A204.1 (cell line): Measurements from ENCODE around the gene RRP36.
A peak's percentile ranks its signal among the peaks of the same experiment; 100 is the strongest.

ENCODE experiments used
- FAIRE-seq: peaks from 2 replicates; lab custom pipeline; 2012; peaks lifted over from hg19 to GRCh38; lab: Jason Lieb, UNC

RRP36 gene

GRCh38 chr6:43007126-43007525 is 14.3 kb upstream of the RRP36 start:
- no peak for FAIRE-seq

DNA sequence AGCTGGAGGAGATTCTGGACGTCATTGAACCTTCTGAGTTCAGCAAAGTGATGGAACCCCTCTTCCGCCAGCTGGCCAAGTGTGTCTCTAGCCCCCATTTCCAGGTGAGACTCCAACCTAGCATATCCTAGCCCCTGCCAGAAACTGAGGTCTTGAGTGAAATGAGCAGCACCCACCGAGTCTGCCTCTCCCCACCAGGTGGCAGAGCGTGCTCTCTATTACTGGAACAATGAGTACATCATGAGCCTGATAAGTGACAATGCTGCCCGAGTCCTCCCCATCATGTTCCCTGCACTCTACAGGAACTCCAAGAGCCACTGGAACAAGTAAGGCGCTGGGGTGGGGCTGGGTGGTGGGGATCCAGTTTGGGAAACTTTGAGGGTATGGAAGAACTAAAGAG is 12.3 kb upstream of the RRP36 start:
- FAIRE-seq: no peak

GRCh38 chr6:43011207-43011606 is 10.2 kb upstream of the RRP36 start:
- no peak for FAIRE-seq

GRCh38 chr6:43012364-43012763 is 9.1 kb upstream of the RRP36 start:
- FAIRE-seq: no peak

DNA sequence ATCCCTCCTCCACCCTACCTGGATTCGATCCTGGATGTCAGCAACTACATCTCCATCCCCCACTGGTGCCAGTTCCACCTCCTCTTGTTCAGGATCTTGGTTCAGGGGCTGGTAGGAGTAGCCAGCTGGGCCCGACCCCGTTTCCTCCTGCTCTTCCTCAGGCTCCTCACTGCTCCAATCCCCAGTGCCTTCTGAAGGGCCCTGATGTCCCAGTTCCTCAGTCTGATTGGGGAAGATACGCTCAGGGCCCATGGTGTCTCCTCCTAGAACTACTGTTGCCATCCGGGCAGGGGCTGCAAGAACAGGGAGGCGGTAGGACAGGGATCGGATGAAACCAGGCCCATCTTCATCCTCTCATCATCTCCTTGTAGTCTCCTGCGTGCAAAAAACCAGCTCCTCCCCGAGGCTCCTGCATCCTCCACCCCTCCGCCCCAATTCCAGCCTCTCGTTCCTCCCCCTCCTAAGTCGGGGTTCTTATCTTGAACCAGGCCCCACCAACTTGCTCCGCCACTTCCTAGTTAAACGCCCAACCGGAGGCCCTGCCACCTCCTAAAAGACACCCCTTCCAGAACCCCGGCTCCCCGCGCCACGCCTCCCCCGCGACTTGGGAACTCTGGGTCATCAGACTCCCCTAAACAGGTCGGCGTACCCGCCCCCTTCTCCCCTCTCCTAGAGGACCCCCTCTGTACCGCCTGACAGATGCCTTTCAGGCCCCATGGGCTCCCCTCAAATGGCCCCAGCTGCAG is 8.2 kb upstream of the RRP36 start:
- FAIRE-seq: no peak

DNA sequence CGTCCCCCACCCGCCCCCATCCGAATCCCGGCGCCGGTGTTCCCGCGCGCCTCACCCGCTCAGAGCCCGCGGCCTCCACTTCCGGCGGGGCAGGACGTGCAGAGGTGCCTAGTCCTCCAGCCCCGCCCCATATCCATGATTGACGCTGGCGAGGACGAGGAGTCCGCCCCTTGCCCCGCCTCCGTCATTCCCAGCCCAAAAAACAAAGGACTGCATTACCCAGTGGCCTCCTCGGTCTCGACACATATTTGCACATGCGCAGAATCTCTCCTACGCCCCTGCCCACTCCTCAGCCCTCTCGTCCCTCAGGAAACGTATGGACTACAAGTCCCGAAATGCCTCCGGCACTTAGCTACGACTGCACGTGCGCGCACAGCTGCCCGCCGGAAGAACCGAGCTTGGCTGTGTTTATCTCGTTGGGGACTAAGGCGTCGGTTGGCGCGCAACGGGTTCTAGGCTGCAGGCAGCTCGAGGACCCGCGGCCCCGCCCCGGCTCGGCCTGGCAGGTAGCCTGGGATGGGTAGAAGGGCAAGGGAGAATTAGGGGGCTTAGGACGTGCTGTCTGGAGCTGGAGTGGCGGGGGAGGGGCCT is 7.5 kb upstream of the RRP36 start, which contains the start of the genes KLHDC3 and MEA1:
Gene KLHDC3 (plus strand): TSS at position 407 of the 591 bp plus-strand sequence. CDS start 2,944 bp downstream, outside the sequence.
Gene MEA1 (minus strand): TSS at position 104 of the 591 bp plus-strand sequence. CDS start 133 bp downstream, outside the sequence.
- peak; percentile 98 for FAIRE-seq

GRCh38 chr6:43014434-43014909 is 7.0 kb upstream of the RRP36 start:
- FAIRE-seq: no peak

DNA sequence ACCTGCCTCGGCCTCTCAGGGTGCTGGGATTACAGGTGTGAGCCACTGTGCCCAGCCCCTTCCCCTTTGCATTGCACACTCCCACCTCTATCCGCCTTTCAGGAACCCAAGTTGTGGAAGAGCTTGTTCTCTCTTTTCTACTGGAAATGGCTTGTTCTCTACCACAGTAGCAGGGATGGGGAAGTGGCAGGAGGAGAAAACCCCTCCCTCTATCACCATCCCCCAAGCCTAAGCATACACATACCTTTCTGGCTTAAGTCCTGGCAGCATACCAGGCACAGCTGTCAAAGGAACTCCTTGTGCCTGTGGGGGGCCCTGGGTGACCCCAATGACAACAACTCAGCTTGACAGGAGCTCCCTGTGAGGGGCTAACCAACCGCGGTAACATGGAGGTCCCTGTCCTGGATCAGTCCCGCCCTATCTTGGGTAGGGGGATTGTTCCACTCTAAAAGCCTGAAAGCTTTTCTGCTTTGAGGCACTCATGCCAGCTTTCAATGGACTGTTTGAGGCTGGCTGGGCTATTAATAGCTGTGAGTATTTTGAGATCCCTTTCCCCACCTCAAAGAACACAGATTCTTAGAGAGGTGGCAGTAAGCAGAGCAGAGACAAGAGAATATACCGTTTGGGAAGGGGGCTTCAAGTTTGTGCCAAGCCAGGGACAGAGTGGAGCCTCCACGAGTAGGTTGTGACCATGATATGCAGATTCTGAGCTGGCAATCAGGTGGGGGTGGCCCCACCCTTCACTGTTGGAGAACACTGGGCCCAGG is 5.1 kb upstream of the RRP36 start:
- no peak for FAIRE-seq

- FAIRE-seq: no peak
These were observed 4.5 kb upstream of the RRP36 start for GRCh38 chr6:43016943-43017334.

DNA sequence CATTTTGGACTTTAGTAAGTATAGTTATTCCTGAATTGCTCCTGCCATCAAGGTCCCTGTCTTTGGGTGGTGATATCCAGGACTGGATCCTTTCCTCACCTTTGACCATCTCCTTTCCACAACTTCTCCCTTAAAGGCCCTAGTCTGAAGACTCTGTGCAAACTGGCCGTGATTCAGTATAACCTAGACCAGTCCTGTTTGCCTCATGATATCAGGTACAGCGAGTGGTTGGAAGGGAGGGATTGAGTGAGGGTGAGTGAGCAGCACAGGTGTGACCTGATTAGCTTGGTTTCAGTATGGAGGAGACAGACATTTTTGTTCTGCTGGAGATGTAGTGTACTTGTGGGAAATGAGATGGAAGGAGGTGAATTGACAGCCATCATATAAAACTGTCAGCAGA is 2.3 kb upstream of the RRP36 start:
- FAIRE-seq: no peak

GRCh38 chr6:43020052-43020705 is 1.2 kb upstream of the RRP36 start:
- no peak for FAIRE-seq

DNA sequence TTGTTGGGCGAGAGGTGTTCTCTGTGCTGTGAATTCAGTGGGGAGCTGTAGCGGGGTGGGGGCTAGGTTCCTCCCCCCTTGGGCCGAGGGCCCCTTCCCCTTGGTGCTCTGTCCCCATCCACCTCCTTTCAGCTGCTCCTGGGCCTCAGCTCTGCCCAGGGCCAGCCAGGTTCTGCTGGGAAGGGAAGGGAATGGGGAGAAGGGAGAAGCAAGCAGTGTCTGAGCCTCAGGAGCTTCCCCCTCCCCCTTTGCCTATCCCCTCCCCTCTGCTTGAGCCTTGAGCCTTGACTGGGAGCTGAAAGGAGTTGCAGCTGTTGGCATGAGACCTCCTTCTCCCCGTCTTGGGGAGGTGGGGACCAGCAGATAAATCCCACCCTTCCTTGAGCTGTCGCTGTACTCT is 576 bp upstream of the RRP36 start:
- FAIRE-seq: no peak

- FAIRE-seq: no peak
These were observed 3.0 kb downstream of the RRP36 start for GRCh38 chr6:43024436-43024835.

DNA sequence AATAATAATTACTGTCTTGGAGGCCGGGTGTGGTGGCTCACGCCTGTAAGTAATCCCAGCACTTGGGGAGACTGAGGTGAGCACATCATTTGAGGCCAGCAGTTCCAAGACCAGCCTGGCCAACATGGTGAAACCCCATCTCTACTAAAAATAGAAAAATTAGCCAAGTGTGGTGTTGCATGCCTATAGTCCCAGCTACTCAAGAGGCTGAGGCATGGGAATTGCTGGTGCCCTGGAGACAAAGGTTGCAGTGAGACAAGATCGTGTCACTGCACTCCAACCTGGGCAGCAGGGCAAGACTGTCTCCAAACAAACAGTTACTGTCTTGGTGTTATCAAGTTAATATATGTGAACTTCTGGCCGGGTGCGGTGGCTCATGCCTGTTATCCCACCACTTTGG is 4.9 kb downstream of the RRP36 start:
- FAIRE-seq: no peak

DNA sequence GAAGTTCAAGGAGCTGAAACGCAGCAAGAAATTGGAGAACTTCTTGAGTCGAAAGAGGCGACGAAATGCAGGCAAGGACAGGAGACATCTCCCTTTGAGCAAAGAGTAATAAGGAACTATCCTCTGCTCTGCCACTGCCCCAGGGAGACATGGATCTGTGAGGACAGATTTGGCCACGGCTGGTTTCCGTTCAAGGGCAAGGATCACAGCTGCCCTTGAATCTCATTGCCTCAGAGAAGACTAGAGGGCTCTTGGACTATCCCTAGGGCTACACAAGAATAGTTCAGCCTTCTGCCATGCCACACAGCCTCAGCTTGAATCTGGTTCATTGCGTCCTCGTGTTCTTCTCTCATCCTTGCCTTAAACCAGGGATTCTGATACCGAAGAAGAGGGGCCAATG is 7.7 kb downstream of the RRP36 start:
- no peak for FAIRE-seq

DNA sequence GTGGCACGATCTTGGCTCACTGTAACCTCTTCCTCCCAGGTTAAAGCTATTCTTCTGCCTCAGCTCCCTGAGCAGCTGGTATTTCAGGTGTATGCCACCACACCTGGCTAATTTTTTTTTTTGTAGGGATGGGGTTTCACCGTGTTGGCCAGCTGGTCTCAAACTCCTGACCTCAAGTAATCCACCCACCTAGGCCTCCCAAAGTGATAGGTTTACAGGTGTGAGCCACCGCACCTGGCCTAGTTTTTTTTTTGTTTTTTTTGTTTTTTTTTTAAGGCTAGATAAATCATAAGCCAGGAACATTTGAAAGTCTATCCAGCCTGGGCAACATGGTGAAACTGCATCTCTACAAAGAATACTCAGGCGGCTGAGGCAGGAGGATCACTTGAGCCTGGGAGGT is 10.9 kb downstream of the RRP36 start:
- no peak for FAIRE-seq

DNA sequence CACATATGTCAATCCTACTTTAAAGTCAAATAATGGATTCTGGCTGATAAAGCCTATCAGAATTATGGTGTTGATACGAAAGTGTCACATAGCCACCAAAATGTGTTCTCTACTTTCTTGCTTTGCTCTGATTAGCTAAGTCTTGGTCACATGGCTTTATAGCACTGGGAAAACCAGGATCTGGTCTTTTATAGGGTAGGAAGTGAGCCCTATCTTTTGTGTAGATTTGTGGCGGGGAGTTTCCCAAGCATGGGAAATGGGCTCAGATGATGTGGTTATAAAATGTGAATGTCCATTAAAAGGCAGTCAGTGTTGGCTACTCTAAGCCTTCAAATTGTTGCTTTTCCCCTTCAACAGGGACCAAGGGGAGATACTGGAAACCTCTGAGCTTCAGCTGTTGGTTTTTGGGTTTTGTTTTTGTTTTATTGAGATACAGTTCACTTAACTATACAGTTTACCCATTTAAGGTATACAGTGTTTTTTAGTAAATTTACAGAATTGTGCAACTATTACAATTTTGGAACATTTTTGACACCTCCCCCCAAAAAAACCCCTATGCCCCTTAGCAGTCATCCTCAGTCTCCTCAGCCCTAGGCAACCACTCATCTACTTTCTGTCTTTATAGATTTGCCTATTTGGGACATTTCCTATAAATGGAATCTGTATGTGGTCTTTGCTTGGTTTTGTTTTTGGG is 12.2 kb downstream of the RRP36 start:
- no peak for FAIRE-seq

- no peak for FAIRE-seq
These were observed 12.7 kb downstream of the RRP36 start for GRCh38 chr6:43034190-43034525.

GRCh38 chr6:43035495-43036194 is 14.2 kb downstream of the RRP36 start:
- FAIRE-seq: no peak

- FAIRE-seq: no peak
These were observed 15.3 kb downstream of the RRP36 start for GRCh38 chr6:43036712-43037111.

DNA sequence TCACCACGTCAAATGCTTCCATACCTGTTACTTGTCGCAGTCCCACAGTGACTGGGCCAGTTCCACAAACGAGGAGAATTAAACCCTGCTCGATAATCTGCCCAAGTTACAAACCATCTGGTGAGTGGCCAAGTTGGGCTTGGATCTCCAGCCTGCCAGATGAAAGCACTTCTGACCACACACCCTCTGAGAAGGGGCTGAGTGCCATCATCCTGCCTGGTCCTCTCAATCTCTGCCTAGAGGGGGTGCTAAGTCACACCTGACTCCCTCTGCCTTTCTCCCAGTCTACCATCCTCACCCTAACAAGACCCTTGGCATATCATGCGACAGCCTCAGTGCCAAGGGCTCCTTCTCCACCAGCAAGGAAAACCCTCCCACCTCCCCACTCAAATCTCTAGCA is 15.8 kb downstream of the RRP36 start:
- FAIRE-seq: no peak
